Measurements from ENCODE around the gene TMC6. TPM values are rescaled to one million over a fixed set of nuclear protein-coding genes. Genes with fewer than 3 reads are reported as not detected.

Gene TMC6
- total RNA-seq, 1 donor from 2014 or later: 6.9 TPM

DNA sequence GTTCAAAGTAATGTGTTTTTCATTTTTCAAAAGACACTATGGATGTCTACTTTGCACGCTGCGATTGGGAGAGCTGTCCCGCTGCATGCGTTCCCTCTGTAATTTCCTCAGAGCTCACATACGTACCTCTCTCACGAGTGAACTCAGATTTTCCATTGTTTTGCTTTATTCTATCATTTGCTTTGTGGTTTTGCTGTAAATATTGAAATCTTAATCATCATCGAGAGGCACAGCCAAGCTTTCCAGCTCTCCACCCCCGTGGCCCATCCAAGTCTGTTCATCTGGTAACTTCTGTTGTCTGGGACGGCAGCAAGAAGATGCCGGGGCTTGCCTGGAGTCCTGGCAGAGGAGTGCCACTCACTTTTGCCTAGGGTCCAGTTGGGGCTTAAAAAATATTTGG lies 21.1 kb downstream of the TMC6 start:
- no peaks in the 10 kb centered on the region for H3K79me2 ChIP-seq (ENCODE audit: low read depth)
- Mint-ChIP-seq H3K27ac (no peak overlapping the region), H3K9me3 (no peaks in the 10 kb centered on the region), H3K27me3 (ENCODE audit: insufficient read depth, low read depth) (peaks cover 8% of the 10 kb centered on the region), H3K4me3 (no peak overlapping the region), H3K4me1 (peaks cover 13% of the 10 kb centered on the region), H3K36me3 (peaks cover 15% of the 10 kb centered on the region)
- no peak overlapping the region for H3K4me2 ChIP-seq
- no peaks in the 10 kb centered on the region for H3K9me3 ChIP-seq (ENCODE audit: low read depth)
- H3K27ac ChIP-seq: no peak overlapping the region
- no peak overlapping the region for H3K4me3 ChIP-seq
- TF ChIP-seq EZH2phosphoT487 (IDR thresholded peaks at IDR 0.05): no peak
- TF ChIP-seq, protein P1, sequence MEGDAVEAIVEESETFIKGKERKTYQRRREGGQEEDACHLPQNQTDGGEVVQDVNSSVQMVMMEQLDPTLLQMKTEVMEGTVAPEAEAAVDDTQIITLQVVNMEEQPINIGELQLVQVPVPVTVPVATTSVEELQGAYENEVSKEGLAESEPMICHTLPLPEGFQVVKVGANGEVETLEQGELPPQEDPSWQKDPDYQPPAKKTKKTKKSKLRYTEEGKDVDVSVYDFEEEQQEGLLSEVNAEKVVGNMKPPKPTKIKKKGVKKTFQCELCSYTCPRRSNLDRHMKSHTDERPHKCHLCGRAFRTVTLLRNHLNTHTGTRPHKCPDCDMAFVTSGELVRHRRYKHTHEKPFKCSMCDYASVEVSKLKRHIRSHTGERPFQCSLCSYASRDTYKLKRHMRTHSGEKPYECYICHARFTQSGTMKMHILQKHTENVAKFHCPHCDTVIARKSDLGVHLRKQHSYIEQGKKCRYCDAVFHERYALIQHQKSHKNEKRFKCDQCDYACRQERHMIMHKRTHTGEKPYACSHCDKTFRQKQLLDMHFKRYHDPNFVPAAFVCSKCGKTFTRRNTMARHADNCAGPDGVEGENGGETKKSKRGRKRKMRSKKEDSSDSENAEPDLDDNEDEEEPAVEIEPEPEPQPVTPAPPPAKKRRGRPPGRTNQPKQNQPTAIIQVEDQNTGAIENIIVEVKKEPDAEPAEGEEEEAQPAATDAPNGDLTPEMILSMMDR (IDR thresholded peaks at IDR 0.05): no peak
- TF ChIP-seq EZH2 (IDR thresholded peaks at IDR 0.05): no peak
- no peaks in the 10 kb centered on the region for H3K4me1 ChIP-seq
- H3K9ac ChIP-seq: no peak overlapping the region
- H4K20me1 ChIP-seq (ENCODE audit: low read depth): no peaks in the 10 kb centered on the region
- no peaks in the 10 kb centered on the region for H3K27me3 ChIP-seq
- H2AFZ ChIP-seq (replicated peaks): no peak overlapping the region
- no peaks in the 10 kb centered on the region for H3F3A ChIP-seq (ENCODE audit: low read depth)
- no peaks in the 10 kb centered on the region for H3K36me3 ChIP-seq
- DNase-seq (ENCODE audit: low spot score): no peak

DNA sequence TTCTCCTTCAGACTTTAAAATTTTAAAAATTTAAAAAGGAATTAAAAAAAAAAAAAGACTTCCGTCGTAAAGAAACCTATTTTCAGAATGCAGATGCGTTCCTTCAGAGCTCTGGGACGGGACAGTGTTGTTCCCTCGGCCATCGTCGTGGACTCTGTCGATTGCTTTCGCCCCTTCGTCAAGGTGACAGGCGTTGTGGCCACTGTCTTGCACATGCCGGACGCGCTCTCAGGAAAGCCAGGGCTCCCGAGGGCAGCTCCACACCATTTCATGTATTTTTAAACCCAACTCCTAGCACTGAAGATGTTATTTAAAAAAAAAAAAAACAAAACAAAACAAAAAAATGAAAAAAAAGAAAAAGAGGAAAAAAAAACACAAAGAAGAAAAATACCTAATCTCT lies 22.3 kb downstream of the TMC6 start:
- H3K4me1 ChIP-seq: no peaks in the 10 kb centered on the region
- H3K27me3 Mint-ChIP-seq (ENCODE audit: insufficient read depth, low read depth): peaks cover 8% of the 10 kb centered on the region
- no peaks in the 10 kb centered on the region for H3K27me3 ChIP-seq
- H3K36me3 Mint-ChIP-seq: peaks cover 23% of the 10 kb centered on the region
- no peak overlapping the region for H3K27ac Mint-ChIP-seq
- TF ChIP-seq EZH2 (IDR thresholded peaks at IDR 0.05): no peak
- TF ChIP-seq, protein P1 (IDR thresholded peaks at IDR 0.05): no peak
- TF ChIP-seq EZH2phosphoT487 (IDR thresholded peaks at IDR 0.05): no peak
- H4K20me1 ChIP-seq (ENCODE audit: low read depth): no peaks in the 10 kb centered on the region
- no peak overlapping the region for H2AFZ ChIP-seq (replicated peaks)
- H3K4me3 Mint-ChIP-seq: no peak overlapping the region
- H3F3A ChIP-seq (ENCODE audit: low read depth): no peaks in the 10 kb centered on the region
- no peak for DNase-seq (ENCODE audit: low spot score)
- H3K36me3 ChIP-seq: no peaks in the 10 kb centered on the region
- H3K79me2 ChIP-seq (ENCODE audit: low read depth): no peaks in the 10 kb centered on the region
- peaks cover 13% of the 10 kb centered on the region for H3K4me1 Mint-ChIP-seq
- no peak overlapping the region for H3K4me3 ChIP-seq
- H3K4me2 ChIP-seq: no peak overlapping the region
- no peaks in the 10 kb centered on the region for H3K9me3 ChIP-seq (ENCODE audit: low read depth)
- H3K9ac ChIP-seq: no peak overlapping the region
- no peaks in the 10 kb centered on the region for H3K9me3 Mint-ChIP-seq
- no peak overlapping the region for H3K27ac ChIP-seq

DNA sequence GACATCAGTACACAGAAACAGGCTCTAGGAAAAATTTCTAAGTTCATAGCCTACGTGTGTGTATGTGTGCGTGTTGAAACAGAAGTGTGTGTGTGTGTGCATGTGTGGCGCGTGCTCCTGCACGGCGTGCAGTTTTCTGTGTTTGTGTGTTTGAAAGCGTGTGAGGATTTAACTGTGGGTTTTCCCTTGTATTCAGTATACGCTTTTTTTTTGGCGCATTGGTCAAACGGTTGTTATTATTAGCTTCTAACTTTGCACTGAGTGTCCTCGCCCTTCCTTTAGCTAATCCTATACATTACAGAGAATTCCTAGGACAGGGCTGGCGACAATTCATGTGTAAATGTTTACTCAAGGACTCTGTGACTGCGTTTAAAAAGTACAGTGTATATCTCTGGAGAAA lies 23.0 kb downstream of the TMC6 start:
- Histone ChIP-seq H3K4me2 (no peak overlapping the region), H3F3A (ENCODE audit: low read depth) (no peaks in the 10 kb centered on the region), H3K27me3 (no peaks in the 10 kb centered on the region), H3K27ac (no peak overlapping the region), H3K4me1 (no peaks in the 10 kb centered on the region), H3K79me2 (ENCODE audit: low read depth) (no peaks in the 10 kb centered on the region), H3K36me3 (no peaks in the 10 kb centered on the region), H2AFZ (replicated peaks) (no peak overlapping the region), H3K4me3 (no peak overlapping the region), H3K9ac (no peak overlapping the region), H4K20me1 (ENCODE audit: low read depth) (no peaks in the 10 kb centered on the region), H3K9me3 (ENCODE audit: low read depth) (no peaks in the 10 kb centered on the region)
- H3K9me3 Mint-ChIP-seq: no peaks in the 10 kb centered on the region
- H3K27me3 Mint-ChIP-seq (ENCODE audit: insufficient read depth, low read depth): peaks cover 6% of the 10 kb centered on the region
- no peak for DNase-seq (ENCODE audit: low spot score)
- peaks cover 27% of the 10 kb centered on the region for H3K36me3 Mint-ChIP-seq
- no peak overlapping the region for H3K27ac Mint-ChIP-seq
- TF ChIP-seq EZH2 (IDR thresholded peaks at IDR 0.05) (no peak), EZH2phosphoT487 (IDR thresholded peaks at IDR 0.05) (no peak)
- H3K4me3 Mint-ChIP-seq: no peak overlapping the region
- peaks cover 13% of the 10 kb centered on the region for H3K4me1 Mint-ChIP-seq

DNA sequence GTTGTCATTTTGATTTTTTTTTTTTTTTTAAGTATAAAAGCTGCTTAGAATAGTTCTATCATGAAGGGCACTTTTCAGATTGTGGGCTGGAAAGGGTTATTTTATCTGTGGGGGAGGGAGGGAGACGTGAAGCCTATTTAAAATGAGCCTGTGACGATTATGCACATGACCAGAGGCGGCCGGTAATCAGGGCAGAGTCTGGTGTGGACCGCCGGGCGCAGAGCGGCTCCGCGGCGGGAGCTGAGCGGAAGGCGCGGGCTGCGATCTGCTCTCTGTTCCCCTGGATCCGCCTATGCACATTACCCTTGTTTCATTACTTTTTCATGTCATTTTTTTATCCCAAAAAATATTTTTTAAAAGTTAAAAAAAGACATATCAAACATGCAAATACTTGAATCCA lies 23.5 kb downstream of the TMC6 start:
- Mint-ChIP-seq H3K27ac (no peak overlapping the region), H3K27me3 (ENCODE audit: insufficient read depth, low read depth) (peaks cover 6% of the 10 kb centered on the region)

More for the DNA sequence above, 23.5 kb downstream of the TMC6 start:
- H3K36me3 Mint-ChIP-seq: peaks cover 31% of the 10 kb centered on the region
- TF ChIP-seq EZH2phosphoT487 (IDR thresholded peaks at IDR 0.05) (no peak), EZH2 (IDR thresholded peaks at IDR 0.05) (no peak)
- TF ChIP-seq, protein P1 (IDR thresholded peaks at IDR 0.05): no peak
- Histone ChIP-seq H4K20me1 (ENCODE audit: low read depth) (no peaks in the 10 kb centered on the region), H2AFZ (replicated peaks) (no peak overlapping the region), H3K36me3 (peaks cover 2% of the 10 kb centered on the region), H3K27me3 (no peaks in the 10 kb centered on the region), H3K9me3 (ENCODE audit: low read depth) (no peaks in the 10 kb centered on the region), H3F3A (ENCODE audit: low read depth) (no peaks in the 10 kb centered on the region), H3K4me3 (no peak overlapping the region), H3K4me1 (no peaks in the 10 kb centered on the region), H3K4me2 (no peak overlapping the region), H3K79me2 (ENCODE audit: low read depth) (no peaks in the 10 kb centered on the region), H3K9ac (no peak overlapping the region), H3K27ac (no peak overlapping the region)
- no peak overlapping the region for H3K4me3 Mint-ChIP-seq
- peaks cover 1% of the 10 kb centered on the region for H3K9me3 Mint-ChIP-seq
- peaks cover 13% of the 10 kb centered on the region for H3K4me1 Mint-ChIP-seq
- no peak for DNase-seq (ENCODE audit: low spot score)

Data from neural progenitor cell (in vitro differentiated cells).